GM19467 (cell line): ENCODE measurements around the gene OLFM2.
"Not testable (repeated sequence)": the region's sequence is repeated elsewhere in the genome, so short reads cannot be mapped to it uniquely, and the experiment has no call there.

Experiments used
- ATAC-seq: cut with Tn5 transposase; IDR thresholded peaks from one replicate; pipeline ENCODE4 v1.9.1; 2021; ENCODE audit warnings: mild to moderate bottlenecking, moderate library complexity; ENCODE audit not compliant: unreplicated experiment

OLFM2 gene

DNA sequence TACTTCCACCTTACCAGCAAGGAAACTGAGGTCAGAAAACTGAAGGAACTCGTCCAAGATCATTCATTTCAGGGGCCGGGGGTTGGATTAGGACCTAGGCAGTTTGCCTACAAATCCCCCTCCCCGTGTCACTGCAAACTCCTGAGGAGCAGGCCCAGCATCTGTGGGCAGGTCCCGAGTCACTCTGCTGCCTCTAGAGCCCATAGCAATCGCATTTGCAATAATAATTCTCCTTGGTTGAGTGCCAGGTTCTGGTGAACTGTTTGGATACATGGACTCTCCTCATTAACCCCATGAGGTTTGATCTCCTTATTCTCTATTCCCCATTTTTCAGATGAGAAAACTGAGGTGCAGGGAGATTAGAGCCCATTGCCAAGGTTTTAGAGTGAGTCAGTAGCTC, 100.3 kb downstream of the OLFM2 start:
- no peak for ATAC-seq

DNA sequence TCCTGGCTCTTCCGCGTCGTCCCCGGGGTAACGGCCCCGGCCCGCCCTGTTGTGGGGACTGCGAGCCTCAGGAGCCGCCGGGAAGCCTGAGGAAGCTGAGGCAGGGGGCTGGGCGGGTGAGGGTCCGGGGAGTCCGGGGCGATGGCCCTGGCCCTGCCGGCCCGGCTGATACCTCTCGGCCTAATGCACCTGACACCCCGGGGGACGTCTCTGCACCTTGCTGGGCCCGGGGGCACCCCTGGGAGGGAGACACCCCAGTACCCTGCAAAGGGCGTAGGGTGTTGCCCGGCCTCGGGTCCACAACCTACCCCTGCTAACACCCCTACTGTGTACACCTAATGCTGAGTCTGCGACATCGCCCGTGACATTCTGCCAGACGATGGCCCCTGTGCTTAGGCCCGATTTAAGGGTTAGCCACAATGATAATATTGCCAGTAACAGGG, 100.8 kb downstream of the OLFM2 start:
- no peak for ATAC-seq

- ATAC-seq: peak; percentile 92
These were observed 101.4 kb downstream of the OLFM2 start, which contains the start of gene PIN1 for GRCh38 chr19:9834726-9835506. PIN1 (plus strand) TSS chr19:9835318; CDS start chr19:9835345, 27 bp downstream.

- no peak for ATAC-seq
These were observed 102.0 kb downstream of the OLFM2 start for GRCh38 chr19:9834307-9834725.

DNA sequence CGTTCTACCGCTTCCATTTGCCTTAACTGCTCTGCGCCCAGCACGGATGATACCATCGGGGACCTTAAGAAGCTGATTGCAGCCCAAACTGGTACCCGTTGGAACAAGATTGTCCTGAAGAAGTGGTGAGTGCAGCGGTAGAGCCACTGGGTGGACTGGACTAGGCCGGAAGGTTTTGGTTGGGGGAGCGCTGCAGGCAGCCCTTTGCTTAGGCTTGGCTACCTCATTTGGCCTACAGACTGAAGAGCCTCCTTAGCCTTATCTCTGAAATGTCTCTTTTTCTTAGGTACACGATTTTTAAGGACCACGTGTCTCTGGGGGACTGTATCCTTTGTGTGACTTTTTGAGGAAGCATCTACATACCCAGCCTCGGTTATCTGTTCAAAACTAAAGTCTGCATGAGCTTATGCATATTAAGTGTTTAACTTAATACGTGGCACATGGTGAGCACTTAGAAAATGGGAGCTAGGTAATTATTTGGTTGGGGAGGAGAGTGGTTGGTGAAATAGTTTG, 107.7 kb downstream of the OLFM2 start:
- ATAC-seq: no peak

DNA sequence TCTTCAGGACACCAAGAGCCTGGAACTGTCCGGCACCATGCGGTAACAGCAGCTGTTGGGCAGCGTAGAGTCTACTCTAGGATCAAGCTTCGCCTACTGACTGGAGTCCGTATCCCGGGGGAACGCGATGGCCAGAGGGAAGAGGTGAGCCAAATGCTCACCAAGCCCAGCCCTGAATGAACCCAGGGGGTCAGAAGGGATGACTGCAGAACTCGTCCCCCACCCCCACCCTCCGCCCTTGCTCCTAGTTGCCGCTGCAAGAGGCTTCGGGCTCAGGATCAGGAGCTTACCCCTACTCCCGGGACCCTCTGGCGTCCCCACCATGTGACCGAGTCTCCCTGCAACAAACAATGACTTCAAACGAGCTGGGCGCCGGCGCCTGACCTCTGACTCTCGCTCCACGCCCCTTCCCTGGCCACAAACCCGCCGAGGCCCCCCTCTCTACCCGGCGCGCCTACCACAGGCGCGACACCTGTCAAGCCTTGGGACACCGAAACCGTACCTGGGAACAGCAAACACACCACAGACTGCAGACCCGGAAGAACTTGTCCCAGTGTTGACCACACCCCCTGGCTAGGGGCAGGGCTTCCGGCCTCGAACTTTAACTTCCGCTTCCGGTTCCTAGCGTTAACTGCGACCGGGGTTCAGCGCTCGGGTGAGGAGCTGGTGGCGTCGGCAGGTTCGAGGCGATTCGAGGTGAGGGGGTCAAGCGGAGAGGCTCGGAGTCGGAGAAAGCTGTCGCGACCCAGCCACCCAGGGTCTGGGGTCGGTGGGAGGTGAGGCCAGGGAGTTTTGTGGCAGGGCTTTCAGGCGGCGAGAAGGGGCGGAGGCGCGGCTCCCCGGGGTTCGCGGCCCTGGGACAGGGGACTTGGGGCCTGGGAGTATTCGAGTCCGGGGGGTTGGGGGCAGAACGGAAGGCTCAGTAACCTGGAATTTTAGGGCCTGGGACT, 108.8 kb downstream of the OLFM2 start, which contains the start of gene UBL5:
Gene UBL5, plus strand, starts transcription at position 630 of the 950 bp plus-strand sequence. CDS start 420 bp downstream, outside the sequence.
- ATAC-seq: peak; percentile 86

DNA sequence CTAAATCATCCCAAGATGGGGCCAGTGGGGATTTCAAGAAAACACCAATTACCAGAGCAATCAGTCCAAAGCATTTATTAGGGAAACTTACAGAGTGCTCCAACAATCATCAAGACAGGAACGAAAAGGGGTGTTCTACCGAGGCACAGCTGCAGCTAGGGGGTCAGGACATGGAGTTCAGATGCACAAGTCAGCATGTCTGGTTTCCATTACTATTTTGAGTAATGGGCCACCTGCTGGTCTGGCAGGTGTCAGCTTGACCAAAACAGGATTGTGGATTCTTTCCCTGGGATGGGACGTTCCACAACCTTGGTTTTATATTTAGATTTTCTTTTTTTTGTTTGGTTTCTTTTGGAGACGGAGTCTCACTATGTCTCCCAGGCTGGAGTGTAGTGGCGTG, 112.5 kb downstream of the OLFM2 start:
- no peak for ATAC-seq

DNA sequence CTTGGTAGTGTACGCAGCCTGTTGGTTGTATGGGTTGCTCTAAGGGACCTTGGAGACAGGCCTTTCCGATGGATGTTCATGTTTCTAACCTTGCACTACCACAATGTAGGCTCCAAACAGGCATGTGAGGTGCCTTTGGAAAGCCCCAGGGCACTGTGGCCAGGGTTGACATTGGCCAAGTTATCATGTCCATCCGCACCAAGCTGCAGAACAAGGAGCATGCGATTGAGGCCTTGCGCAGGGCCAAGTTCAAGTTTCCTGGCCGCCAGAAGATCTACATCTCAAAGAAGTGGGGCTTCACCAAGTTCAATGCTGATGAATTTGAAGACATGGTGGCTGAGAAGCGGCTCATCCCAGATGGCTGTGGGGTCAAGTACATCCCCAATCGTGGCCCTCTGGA, 116.3 kb downstream of the OLFM2 start:
- not testable (repeated sequence) for ATAC-seq

GRCh38 chr19:9819596-9819909, 116.8 kb downstream of the OLFM2 start:
- ATAC-seq: no peak

- ATAC-seq: peak; percentile 89
These were observed 117.3 kb downstream of the OLFM2 start, which contains the start of gene FBXL12 for GRCh38 chr19:9818734-9819595. FBXL12 (minus strand) TSS chr19:9819079; CDS start chr19:9818813, 266 bp downstream.

- no peak for ATAC-seq
These were observed 118.1 kb downstream of the OLFM2 start for GRCh38 chr19:9818175-9818733.

- no peak for ATAC-seq
These were observed 125.2 kb downstream of the OLFM2 start for GRCh38 chr19:9811139-9811538.

DNA sequence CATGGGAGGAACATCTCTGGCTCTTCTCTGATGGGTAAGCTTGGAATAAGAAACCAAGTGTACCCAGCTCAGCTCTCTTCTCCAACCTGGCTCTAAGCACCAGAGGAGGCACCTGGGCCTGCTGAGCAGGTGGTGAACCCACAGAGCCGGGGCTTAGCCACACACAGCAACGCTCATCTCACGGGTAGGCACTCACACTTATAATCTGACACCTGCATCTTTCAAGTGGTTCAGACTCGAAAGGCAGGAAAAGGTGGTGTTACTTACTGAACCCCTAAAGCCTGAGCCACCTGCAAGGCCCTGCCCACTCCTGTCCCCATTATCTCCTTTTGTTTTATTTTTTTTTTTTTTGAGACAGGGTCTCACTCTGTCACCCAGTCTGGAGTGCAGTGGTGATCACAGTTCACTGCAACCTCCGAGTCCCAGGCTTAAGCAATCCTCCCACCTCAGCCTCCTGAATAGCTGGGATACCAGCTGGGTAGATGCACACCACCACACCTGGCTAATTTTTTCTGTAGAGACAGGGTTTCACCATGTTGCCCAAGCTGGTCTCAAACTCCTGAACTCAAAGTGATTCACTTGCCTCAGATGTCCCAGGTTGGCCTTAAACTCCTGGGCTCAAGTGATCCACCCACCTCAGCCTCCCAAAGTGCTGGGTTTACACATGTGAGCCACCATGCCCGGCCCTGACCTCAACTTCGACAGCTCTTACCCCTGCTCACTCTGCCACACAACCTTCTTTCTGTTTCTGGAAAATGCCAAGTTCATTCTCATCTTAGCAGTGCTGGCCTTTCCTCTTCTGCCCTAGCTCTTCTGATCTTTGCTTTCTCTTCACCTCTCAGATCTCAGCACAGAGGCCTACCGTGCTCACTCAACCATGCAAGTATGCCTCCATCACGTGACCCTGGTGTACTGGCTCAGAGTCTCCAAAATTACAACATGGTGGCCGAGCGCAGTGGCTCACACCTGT, 127.2 kb downstream of the OLFM2 start:
- no peak for ATAC-seq

- no peak for ATAC-seq
These were observed 129.5 kb downstream of the OLFM2 start for GRCh38 chr19:9806803-9807202.
